ENCODE data around the gene FAM117B.

DNA sequence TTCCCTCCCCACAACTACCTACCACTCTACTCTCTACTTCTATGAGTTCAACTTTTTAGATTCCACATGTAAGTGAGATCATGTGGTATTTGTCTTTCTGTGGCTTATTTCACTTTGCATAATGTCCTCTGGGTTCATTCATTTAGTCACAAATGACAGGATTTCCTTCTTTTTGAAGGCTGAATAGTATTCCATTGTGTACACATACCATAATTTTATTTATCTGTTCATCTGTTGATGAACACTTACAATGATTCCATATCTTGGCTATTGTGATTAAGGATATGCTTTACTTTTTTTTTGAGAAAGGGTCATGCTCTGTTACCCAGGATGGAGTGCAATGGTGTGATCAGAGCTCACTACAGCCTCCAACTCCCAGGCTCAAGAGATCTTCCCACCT is 163.2 kb downstream of the FAM117B start:
- TF ChIP-seq, protein P1, sequence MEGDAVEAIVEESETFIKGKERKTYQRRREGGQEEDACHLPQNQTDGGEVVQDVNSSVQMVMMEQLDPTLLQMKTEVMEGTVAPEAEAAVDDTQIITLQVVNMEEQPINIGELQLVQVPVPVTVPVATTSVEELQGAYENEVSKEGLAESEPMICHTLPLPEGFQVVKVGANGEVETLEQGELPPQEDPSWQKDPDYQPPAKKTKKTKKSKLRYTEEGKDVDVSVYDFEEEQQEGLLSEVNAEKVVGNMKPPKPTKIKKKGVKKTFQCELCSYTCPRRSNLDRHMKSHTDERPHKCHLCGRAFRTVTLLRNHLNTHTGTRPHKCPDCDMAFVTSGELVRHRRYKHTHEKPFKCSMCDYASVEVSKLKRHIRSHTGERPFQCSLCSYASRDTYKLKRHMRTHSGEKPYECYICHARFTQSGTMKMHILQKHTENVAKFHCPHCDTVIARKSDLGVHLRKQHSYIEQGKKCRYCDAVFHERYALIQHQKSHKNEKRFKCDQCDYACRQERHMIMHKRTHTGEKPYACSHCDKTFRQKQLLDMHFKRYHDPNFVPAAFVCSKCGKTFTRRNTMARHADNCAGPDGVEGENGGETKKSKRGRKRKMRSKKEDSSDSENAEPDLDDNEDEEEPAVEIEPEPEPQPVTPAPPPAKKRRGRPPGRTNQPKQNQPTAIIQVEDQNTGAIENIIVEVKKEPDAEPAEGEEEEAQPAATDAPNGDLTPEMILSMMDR (IDR thresholded peaks at IDR 0.05; ENCODE audit: low read depth, low read length), result no peak
- TF ChIP-seq, protein P2, sequence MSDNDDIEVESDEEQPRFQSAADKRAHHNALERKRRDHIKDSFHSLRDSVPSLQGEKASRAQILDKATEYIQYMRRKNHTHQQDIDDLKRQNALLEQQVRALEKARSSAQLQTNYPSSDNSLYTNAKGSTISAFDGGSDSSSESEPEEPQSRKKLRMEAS (IDR thresholded peaks at IDR 0.05; ENCODE audit: low read depth, low read length), result no peak
